ENCODE measurements around the gene SCN3B. TPM values are rescaled to one million over a fixed set of nuclear protein-coding genes. Genes with fewer than 3 reads are reported as not detected.

SCN3B gene
- total RNA-seq, 6 donors from 2014 or later = 0.46 to 2.7 (median 1.4) TPM; not detected in 2

DNA sequence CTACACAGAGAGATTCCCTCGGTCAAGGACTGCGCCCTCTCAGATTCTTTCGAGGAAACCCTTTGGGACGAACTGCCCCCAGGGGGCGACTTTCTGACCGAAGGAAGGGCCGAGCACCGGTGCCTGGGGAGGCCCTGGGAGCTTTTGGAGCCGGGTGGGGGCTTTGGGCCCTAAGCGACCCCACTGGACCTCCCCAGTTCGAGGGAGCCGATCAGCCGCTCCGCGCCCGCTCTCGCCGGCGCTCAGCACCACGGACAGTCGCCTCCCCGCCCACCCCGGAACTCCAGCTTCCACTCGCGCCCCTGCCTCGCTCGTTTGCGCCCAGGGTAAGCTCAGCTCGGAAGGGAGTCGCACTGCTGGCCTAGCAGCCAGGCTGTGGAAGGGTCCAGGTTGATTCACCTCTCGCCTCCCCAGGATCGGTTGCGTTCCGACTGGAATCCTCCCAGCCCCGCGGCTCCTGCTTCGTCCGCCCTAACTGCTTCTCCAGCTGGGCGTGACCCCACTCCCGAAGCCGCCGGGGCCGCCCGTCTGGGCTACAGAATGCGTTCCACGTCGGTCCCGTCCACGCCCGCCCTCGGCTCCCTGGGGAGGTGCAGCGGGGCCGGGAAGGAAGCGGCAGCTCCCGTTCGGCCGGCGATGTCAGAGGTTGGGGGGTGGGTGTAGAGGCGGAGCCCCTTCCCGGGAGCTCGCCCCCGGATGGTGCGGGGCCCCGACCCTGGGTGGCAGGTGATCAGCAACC is 428 bp downstream of the SCN3B start:
- Histone ChIP-seq H3K36me3 (no peaks in the 10 kb centered on the region), H3K9me3 (no peaks in the 10 kb centered on the region), H3K27me3 (peaks cover 0 to 19% (median 5%) of the 10 kb centered on the region in 4 donors), H3K4me3 (peak overlapping the region; percentile 47 to 59 (median 48)), H3K4me1 (peaks cover 12 to 22% (median 17%) of the 10 kb centered on the region in 4 donors), H3K27ac (no peak overlapping the region)
- ATAC-seq (ENCODE audit: low FRiP score in 2 of 2) = peak; percentile 67 to 86
- TF ChIP-seq EP300 (IDR thresholded peaks at IDR 0.05) (no peak), POLR2A (IDR thresholded peaks at IDR 0.05) (no peak), POLR2AphosphoS5 (IDR thresholded peaks at IDR 0.05) (no peak)
- TF ChIP-seq, protein P1, sequence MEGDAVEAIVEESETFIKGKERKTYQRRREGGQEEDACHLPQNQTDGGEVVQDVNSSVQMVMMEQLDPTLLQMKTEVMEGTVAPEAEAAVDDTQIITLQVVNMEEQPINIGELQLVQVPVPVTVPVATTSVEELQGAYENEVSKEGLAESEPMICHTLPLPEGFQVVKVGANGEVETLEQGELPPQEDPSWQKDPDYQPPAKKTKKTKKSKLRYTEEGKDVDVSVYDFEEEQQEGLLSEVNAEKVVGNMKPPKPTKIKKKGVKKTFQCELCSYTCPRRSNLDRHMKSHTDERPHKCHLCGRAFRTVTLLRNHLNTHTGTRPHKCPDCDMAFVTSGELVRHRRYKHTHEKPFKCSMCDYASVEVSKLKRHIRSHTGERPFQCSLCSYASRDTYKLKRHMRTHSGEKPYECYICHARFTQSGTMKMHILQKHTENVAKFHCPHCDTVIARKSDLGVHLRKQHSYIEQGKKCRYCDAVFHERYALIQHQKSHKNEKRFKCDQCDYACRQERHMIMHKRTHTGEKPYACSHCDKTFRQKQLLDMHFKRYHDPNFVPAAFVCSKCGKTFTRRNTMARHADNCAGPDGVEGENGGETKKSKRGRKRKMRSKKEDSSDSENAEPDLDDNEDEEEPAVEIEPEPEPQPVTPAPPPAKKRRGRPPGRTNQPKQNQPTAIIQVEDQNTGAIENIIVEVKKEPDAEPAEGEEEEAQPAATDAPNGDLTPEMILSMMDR (IDR thresholded peaks at IDR 0.05) = no peak
- WGBS, 2 donors = 2 to 8% methylated on average over 2 to 37 of the region's 64 CpGs
- peak in 1 of 2 donors; percentile 89 for DNase-seq

DNA sequence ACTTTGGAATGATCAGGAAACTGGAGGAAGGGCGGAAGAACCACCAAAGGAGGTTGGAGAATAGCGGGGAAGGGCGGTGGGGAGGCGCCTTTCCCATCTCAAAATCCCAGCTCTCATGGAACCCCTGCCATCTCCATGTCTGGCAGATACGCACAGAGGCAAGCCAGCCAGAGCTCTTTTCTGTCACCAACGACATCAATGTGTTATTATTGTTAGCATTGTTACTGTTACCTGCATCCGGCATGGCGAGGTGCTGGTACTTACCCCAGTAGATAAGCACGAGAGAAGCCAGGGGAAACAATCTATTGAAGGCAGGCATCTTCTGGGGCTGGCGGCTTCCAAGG is 969 bp downstream of the SCN3B start:
- no peak for DNase-seq
- Histone ChIP-seq H3K4me3 (peak overlapping the region in 3 of 4 donors; percentile 48 to 59 (median 48)), H3K27me3 (peaks cover 0 to 19% (median 5%) of the 10 kb centered on the region in 4 donors), H3K36me3 (no peaks in the 10 kb centered on the region), H3K9me3 (no peaks in the 10 kb centered on the region), H3K4me1 (peaks cover 12 to 22% (median 17%) of the 10 kb centered on the region in 4 donors), H3K27ac (no peak overlapping the region)
- 14 to 16% methylated on average over 10 of the region's 10 CpGs for WGBS, 2 donors
- no peak for TF ChIP-seq POLR2A (IDR thresholded peaks at IDR 0.05)
- TF ChIP-seq POLR2AphosphoS5 (IDR thresholded peaks at IDR 0.05) = no peak
- no peak for ATAC-seq (ENCODE audit: low FRiP score in 2 of 2)

DNA sequence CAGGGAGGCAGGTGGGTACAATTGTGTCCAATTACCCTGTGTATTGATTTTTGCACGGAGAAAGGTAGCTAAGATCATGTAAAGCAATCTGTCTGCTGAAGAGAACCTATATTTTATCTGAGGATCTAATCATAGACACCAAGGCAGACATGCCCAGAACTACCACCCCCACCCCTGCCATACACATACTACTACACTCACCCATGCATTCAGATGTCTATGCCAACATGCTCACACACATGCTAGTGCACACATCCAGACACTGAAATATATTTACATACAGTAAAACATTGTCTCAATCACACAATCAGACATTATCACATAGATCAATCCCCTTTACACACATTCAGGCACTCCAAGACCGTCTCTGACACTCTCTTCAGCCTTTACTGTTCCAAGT is 1.8 kb downstream of the SCN3B start:
- no peak overlapping the region for H3K4me3 ChIP-seq
- TF ChIP-seq POLR2AphosphoS5 (IDR thresholded peaks at IDR 0.05) = no peak
- no peak for TF ChIP-seq POLR2A (IDR thresholded peaks at IDR 0.05)
- no peak for TF ChIP-seq EP300 (IDR thresholded peaks at IDR 0.05)
- TF ChIP-seq, protein P1 (IDR thresholded peaks at IDR 0.05) = no peak
- WGBS, 2 donors = 49 to 54% methylated on average over 2 of the region's 2 CpGs
- peaks cover 12 to 22% (median 17%) of the 10 kb centered on the region in 4 donors for H3K4me1 ChIP-seq
- H3K27me3 ChIP-seq = peaks cover 0 to 19% (median 5%) of the 10 kb centered on the region in 4 donors
- ATAC-seq (ENCODE audit: low FRiP score in 2 of 2) (no peak), DNase-seq (no peak)
- H3K27ac ChIP-seq = no peak overlapping the region
- H3K36me3 ChIP-seq = no peaks in the 10 kb centered on the region
- no peaks in the 10 kb centered on the region for H3K9me3 ChIP-seq

DNA sequence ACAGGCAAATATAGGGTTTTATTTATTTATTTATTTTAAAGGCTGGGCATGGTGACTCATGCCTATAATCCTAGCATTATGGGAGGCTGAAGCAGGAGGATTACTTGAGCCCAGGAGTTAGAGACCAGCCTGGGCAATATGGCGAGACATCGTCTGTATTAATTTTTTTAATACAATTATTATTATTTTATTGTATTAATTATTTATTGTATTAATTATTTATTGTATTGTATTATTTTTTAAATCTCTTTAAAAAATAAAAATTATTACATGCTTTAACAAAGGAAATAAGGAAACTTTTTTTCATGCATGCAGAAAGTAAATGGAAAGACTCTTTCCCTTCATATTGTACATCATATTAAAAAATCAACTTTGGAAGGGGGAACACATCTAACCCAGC is 3.5 kb downstream of the SCN3B start:
- H3K27ac ChIP-seq = no peak overlapping the region
- H3K4me1 ChIP-seq = peaks cover 12 to 22% (median 17%) of the 10 kb centered on the region in 4 donors
- no peaks in the 10 kb centered on the region for H3K9me3 ChIP-seq
- no peak for TF ChIP-seq POLR2AphosphoS5 (IDR thresholded peaks at IDR 0.05)
- H3K27me3 ChIP-seq = peaks cover 0 to 19% (median 5%) of the 10 kb centered on the region in 4 donors
- ATAC-seq (ENCODE audit: low FRiP score in 2 of 2) (no peak), DNase-seq (no peak)
- 92 to 96% methylated on average over 2 of the region's 2 CpGs for WGBS, 2 donors
- H3K4me3 ChIP-seq = no peak overlapping the region
- no peaks in the 10 kb centered on the region for H3K36me3 ChIP-seq

DNA sequence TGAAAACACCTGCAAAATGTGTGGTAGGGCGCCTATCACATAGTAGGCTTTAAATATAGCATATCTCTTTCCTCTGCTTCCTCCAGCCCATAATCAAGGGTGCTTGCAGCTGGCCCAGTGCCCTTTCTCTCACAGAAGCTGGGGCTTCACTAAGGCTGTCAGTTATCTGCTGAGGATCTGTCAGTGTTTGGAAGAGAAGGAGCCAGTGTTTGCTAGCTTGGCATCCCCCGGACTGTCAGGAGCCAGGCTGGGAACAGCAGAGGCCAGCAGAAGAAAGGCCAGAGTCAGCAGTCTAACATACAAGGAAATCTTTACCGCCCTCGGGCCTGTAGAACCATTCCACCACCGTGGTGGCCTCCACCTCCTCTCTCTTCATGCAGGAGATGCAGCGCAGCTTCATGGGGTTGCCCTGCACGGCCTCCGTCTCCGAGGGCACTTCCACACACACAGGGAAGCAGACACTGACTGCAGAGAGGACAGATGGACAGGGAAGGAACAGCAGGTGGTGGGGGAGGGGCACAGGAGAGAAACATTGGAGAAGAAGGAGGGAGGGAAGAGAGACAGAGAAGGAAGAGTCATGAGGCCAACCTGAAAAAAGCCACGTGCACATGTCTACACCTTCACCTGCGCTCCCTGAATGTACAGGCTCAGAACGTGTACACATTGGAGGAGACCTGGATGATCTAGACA is 9.0 kb downstream of the SCN3B start:
- no peaks in the 10 kb centered on the region for H3K9me3 ChIP-seq
- WGBS, 2 donors = 65 to 77% methylated on average over 12 of the region's 12 CpGs
- H3K4me3 ChIP-seq = no peak overlapping the region
- peak in 1 of 2 donors; percentile 30 for DNase-seq
- no peak for TF ChIP-seq POLR2AphosphoS5 (IDR thresholded peaks at IDR 0.05)
- TF ChIP-seq, protein P1 (IDR thresholded peaks at IDR 0.05) = no peak
- TF ChIP-seq EP300 (IDR thresholded peaks at IDR 0.05) = no peak
- no peak for TF ChIP-seq POLR2A (IDR thresholded peaks at IDR 0.05)
- no peaks in the 10 kb centered on the region for H3K36me3 ChIP-seq
- no peak overlapping the region for H3K27ac ChIP-seq
- H3K27me3 ChIP-seq = no peaks in the 10 kb centered on the region
- ATAC-seq (ENCODE audit: low FRiP score in 2 of 2) = no peak
- H3K4me1 ChIP-seq = no peaks in the 10 kb centered on the region

All from upper lobe of left lung (tissue), 6 donors.